Stimulated activated naive CD4-positive, alpha-beta T cell (primary cell): ENCODE measurements around the gene ERCC5.

ENCODE experiments used
- DNase-seq, 6 experiments: peaks; one replicate each; lab custom pipeline; 2025; lab: John Stamatoyannopoulos, UW

The ERCC5 gene

GRCh38 chr13:102922184-102922583 lies 76.4 kb downstream of the ERCC5 start:
- DNase-seq = no peak
